Stimulated activated CD4-positive, alpha-beta T cell treated with anti-CD3 and anti-CD28 coated beads, TNF-alpha, amount 100 ng/mL, for 48 hours (primary cell): ENCODE measurements around the gene C16orf87.
"Not testable (repeated sequence)": the region's sequence is repeated elsewhere in the genome, so short reads cannot be mapped to it uniquely, and the experiment has no call there.

Experiments
- DNase-seq, 3 donors: peaks; one replicate each; pipeline ENCODE4 v3.0.0-alpha.2; 2020; ENCODE audit warnings: low read depth in 3 of 3

The C16orf87 gene, protein sequence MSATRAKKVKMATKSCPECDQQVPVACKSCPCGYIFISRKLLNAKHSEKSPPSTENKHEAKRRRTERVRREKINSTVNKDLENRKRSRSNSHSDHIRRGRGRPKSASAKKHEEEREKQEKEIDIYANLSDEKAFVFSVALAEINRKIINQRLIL

DNA sequence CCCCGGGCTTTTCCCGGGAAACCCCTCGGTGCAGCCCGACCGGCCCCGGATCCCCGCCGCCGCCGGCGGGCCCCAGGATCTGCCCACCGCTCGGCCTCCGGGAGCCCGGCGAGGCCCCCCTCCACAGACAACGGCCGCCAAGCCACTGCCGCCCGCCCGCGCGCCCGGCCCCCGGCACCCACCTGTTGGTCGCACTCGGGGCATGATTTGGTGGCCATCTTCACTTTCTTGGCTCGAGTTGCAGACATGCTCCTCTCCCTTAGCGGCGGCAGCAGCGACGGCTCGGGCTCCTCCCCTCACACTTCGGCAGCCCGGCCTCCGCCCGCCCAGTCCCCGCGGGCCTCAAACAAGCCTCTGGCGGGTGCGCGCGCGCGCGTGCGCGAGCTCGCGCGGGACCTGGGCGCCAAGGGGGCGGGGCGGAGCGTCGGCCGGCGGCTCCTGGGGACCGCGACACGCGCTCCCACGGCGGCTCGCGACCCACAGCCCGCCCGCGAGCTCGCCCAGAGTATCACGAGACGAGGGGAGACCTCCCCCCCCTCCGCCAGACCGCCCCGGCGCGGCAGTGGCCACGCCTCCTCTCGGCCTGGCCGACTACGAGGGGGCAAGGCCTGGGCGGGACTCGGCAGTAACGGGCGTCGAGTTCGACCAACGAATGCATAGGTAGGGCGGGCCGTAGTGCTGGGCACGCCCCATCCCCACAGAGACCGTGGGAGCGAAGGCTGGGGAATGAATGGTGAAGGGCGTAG lies at the start of gene C16orf87:
Gene C16orf87 (minus strand): TSS at position 279 of the 746 bp plus-strand sequence. CDS start 31 bp downstream, at position 248.
- DNase-seq = peak; percentile 77 to 84 (median 84)

DNA sequence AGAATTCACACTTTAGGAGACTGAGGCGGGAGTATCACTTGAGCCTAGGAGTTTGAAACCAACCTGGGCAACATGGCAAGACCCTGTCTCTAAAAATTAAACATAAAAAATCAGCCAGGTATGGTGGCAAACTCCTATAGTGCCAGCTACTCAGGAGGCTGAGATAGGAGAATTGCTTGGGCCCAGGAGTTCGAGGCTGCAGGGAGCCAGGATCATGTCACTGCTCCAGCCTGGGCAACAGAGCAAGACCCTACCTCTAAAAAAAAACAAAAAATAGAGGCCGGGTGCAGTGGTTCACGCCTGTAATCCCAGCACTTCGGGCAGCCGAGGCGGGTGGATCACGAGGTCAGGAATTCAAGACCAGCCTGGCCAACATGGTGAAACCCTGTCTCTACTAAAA lies 44.3 kb upstream of the C16orf87 start:
- no peak for DNase-seq

DNA sequence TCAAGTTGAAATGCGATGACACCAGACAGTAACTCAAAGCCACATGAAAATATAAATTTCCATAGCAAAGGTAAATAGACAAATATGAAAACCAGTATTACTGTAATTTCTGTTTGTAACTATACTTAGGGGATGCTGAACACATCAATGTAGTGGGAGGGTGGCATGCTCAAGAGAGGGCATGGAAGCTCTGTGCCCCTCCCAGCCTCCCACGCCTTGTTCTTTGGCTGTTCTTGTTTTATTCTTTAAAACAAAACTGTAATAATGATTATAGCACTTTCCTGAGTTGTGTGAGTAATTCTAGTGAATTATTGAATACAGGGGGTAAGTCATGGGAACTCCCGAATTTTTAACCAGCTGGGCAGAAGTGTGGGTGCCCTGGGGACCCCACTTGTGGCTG lies 42.2 kb upstream of the C16orf87 start:
- DNase-seq = no peak

DNA sequence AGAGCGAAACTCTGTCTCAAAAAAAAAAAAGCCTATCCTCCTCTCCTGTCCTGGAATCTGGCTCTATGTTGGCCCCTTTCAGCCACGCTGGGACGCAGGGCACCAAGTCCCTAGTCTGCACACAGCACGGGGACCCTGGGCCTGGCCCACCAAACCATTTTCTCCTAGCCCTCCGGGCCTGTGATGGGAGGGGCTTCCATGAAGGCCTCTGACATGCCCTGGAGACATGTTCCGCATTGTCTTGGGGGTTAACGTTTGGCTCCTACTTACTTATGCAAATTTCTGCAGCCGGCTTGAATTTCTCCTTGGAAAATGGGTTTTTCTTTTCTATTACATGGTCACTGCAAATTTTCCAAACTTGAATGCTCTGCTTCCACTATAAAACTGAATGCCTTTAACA lies 40.6 kb upstream of the C16orf87 start:
- DNase-seq = no peak

DNA sequence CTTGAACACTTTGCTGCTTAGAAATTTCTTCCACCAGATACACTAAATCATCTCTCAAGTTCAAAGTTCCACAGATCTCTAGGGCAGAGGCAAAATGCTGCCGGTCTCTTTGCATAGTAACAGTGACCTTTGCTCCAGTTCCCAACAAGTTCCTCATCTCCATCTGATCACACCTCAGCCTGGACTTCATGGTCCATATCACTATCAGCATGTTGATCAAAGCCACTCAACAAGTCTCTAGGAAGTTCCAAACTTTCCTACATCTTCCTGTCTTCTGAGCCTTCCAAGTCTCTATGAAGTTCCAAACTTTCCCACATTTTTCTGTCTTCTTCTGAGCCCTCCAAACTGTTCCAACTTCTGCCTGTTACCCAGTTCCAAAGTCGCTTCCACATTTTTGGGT lies 37.9 kb upstream of the C16orf87 start:
- not testable (repeated sequence) for DNase-seq

DNA sequence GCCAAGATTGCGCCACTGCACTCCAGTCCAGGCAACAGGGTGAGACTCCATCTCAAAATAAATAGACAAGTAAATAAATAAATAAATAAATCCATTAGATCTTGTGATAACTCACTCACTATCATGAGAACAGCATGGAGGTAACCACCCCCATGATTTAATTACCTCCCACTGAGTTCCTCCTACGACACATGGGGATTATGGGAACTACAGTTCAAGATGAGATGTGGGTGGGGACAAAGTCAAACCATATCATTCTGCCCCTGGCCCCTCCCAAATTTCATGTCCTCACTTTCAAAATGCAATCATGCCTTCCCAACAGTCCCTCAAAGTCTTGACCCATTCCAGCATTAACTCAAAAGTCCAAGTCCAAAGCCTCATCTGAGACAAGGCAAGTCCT lies 36.5 kb upstream of the C16orf87 start:
- DNase-seq = not testable (repeated sequence)

DNA sequence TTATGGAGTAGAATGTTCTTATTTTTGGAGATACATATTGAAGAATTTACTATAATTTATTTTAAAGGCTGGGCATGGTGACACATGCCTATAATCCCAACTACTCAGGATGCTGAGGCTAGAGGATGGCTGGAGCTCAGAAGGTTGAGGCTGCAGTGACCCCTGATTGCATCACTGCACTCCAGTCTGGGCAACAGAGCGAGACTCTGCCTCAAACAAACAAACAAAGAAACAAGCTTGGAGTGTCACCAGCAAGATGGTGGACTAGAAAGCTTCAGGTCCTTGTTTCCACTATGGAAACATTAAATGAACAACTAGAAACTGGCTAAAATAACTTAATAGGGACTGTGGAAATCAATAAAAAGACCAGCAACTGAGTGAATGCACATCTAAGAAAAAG lies 35.3 kb upstream of the C16orf87 start:
- no peak for DNase-seq

DNA sequence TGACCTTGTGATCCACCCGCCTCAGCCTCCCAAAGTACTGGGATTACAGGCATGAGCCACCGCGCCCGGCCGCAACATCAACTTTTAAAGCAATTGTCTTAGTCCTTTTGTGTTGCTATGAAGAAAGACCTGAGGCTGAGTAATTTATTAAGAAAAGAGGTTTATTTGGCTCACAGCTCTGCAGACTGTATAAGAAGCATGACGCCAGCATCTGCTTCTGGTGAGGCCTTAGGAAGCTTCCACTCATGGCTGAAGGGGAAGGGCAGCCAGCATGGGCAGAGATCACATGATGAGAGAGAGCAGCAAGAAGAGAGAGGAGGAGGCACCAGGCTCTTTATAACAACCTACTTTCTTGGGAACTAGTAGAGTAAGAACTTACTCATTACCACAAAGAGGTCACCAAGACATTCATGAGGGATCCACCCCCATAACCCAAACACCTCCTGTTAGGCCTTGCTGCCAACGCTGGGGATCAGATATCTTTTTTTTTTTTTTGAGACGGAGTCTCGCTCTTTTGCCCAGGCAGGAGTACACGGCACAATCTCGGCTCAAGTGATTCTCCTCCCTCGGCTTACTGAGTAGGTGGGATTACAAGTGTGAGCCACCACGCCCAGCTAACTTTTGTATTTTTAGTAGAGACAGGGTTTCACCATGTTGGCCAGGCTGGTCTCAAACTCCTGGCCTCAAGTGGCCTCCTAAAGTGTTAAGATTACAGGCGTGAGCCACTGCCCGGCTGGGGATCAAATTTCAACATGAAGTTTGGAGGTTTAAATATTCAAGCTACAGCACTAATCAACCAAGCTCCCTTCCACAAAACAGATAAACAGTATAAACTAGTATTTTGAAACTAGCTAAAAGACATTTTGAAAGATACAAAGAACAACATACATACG lies 31.8 kb upstream of the C16orf87 start:
- no peak for DNase-seq

DNA sequence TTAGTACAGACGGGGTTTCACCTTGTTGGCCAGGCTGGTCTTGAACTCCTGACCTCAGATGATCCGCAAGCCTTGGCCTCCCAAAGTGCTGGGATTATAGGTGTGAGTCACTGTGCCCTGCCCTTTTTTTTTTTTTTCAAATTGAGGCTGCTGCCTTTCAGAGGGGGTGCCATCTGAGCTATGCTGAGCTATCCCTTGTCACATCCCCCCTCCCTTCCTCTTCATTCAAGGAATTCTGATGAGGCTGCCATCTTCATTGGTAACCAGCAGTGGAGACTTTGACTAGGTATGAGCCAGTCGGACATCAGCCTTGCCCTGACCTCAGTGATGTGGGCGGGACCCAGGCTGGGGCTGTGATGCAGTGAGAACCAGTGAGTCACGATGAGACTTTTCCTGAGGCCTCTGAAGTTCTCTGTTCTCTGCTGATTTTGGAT lies 28.8 kb upstream of the C16orf87 start:
- DNase-seq = peak in 2 of 3 donors; percentile 46 to 49

DNA sequence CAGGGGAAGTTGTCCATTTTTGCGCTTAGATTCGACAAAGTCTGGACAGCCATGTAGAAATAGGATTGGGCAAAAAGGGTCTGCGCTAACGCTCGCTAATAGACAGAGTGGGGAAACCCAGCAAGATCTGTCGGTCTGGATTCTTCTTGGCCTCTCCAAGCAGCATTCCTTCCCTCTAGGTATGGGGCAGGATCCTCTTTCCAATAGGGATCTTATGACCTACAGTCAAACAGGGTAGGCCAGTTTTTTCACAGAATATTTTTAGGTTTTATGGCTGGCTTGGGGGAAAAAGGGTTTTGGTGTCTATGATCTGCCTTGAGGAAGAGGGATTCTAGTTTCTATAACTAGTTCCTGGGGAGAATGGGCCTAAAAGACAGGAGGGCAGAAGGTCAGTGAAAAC lies 27.2 kb upstream of the C16orf87 start:
- DNase-seq = no peak

DNA sequence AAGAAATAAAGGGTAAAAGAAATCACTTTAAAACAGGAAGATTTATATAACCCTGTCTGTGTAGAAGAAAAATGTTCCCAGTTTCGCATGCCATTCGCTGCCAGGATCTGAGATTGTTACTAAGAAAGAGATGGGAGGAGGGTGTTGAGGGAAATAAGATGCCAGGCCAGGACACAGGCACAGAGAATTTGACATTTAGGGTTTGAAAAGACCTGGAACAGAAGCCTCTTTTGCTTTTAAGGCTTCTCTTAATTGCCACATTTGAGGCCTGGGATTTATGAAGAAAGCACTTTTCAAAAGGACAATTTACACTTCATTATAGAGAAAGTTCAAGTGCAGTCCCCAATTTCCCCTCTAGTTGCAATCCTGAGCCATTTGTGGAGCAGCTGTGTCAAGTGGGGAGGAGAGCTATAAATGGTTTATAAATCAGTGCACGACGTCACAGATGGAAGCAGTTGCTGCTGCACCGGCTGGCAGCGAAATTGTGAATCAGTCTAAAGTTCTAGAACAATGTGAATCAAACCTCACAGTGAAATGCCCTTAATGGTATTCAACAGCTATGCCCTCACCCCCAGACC lies 26.5 kb upstream of the C16orf87 start:
- DNase-seq = no peak

DNA sequence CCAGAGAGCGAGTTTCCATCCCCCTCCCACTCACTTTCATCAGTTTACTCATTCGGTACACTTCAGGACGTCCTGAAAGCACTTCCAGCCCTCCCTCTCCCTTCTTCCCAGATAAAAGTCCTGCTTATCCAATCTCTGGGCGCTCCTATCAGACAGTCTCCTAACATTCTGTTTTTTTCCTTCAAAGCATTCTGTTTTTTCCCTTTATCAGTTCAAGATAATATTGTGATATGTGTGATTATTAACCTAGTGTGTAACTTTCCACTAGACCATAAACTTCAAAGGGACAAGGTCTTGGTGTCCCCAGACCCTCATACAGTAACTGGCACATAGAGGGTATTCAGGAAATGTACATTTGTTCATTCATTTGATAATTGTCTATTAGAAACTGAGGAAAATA lies 24.4 kb upstream of the C16orf87 start:
- DNase-seq = no peak

DNA sequence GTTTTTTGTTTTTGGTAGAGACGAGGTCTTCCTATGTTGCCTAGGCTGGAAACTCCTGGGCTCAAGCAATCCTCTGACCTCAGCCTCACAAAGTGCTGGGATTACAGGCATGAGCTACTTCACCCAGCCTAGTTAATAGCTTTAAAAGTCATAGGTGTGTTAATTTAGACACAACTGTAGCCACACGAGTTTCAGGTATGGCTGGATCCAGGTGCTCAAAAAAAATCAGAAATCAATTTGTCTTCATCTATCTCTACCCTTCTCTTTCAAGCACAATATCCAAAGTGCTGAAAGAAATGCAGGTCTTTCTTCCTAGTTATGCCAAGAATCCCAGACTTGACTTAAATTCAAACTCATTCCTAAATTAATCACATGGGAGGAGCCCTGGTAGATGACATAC lies 23.9 kb upstream of the C16orf87 start:
- DNase-seq = no peak

DNA sequence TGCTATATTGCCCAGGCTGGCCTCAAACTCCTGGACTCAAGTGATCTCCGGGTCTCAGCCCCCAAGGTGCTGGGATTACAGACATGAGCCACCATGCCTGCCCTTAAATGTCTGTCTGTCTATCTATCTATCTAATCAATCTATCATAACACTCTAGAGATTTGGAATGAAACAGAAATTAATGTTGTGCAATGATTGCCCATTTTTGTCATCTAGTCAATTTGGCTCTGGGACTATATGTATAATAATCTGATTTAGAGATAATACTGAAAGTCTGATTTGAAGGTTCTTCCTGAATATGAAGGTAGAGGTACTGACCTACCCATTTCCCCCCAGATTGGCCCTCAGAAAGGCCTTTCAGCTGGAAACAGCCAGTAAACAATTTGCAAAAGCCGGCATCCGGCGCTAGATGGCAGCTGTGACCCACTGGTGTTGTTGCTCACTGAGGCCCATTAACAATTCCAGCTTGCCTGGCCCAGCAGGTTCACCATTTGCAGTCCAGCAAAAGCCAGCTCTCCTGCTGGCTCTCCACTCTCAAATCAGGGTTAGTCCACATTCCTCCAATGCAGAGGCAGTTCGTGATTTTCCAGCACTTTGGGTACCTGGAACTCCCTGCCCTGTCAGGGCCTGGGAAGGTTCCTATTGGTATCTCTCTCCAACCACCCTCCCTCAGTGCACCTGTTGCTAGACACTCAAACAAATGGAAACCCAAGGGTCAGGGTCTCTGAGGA lies 22.9 kb upstream of the C16orf87 start:
- peak in 2 of 3 donors; percentile 34 to 50 for DNase-seq

DNA sequence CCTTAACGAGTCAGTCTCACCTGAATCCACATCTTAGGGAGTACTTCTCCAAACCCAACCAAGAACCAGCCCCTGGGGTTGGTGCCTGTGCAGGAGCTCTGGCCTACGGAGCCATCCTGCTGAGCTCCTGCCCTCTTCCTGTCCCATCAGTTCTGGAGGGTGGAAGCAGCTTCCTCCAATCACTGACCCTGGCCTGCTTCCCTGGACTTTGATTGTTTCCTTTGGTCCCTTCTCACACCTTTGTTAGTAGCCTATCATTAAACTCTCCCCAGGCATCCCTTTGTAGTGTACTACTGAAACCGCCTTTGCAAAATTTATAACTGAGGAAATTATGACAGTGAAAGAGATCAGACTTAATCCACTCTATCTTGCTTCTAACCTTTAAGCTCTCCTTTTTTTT lies 21.1 kb upstream of the C16orf87 start:
- DNase-seq = no peak

DNA sequence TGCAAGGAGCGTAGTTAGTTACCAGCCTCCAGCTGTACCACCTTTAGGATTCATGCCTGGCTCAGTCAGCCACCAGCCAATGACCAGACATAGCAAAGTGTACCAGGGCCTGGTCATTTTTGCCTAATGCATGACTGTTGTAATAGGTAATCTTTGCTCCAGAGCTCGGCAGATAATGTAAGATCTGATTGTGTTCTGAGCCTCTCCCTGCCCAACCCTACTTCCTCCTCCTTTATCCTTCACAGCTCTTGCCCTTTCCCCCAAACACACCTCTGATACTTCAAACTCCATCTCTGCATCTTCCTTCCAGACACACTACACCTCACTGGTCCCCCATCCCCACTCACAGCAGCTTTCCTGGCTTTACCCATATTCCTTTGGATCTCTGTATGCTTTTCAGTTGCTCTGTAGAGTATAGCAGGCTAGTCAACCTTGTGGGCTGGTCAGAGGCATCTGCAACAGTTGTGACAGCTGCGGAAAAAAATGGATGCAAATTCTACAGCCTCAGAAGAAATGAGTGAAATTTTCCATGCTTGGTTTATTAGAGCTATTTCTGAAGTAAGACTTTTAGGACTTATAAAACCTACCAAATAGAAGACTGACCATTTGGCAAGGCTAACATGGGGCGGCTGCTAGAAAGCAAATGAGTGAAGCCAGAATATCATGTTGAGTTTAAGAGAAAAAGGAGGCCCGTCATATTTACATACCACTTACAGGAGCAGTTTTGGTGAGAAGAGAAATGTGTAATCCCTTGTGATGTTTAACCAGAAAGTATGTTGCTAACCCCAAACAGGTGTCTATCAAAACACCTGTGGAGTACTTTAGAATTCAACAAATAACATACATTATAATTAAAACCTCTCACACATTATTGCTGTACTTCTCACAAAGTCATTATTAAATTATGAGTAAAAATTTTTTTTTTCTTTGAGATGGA lies 19.9 kb upstream of the C16orf87 start:
- DNase-seq = no peak

DNA sequence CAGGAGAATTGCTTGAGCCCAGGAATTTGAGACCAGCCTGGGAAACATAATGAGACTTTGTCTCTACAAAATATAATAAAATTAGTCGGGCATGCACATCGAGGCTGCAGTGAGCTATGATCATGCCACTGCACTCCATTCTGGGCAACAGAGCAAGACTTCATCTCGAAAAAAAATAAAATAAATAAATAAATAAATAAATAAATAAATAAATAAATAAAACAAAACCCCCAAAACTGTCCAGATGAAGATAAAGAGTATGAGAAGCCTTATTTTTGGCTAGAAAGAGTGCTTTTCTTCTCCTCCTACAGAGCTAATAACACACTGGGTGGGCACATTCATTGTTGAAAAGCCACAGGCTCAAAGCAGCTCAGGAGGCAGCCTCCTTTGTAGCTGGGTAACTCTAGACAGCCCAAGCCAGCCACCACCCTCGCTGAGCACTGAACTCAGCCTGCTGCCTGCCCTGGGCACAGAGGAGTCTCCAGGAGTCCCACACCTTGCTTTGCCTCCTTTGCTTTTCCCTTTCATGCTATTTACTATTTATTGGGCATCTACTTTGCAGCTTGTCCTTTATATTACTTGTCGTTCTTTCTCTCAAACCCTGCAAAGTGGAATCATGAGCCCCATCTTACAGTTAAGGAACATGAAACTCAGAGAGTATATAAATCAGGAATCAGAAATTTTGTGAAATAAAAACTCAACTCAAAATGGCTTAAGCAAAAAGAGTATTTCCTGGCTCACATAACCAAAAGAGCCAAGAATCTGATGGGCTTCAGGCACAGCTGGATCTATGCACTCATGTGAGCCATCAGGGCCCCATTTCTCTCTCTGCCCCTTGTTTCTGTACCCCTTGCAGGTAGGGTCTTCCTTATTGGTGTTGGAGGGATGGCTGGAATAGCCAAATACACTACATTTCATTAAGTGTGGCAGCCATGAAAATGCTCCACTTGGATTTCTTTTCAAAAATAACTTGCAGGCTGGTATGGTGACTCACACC lies 18.1 kb upstream of the C16orf87 start:
- DNase-seq = no peak

DNA sequence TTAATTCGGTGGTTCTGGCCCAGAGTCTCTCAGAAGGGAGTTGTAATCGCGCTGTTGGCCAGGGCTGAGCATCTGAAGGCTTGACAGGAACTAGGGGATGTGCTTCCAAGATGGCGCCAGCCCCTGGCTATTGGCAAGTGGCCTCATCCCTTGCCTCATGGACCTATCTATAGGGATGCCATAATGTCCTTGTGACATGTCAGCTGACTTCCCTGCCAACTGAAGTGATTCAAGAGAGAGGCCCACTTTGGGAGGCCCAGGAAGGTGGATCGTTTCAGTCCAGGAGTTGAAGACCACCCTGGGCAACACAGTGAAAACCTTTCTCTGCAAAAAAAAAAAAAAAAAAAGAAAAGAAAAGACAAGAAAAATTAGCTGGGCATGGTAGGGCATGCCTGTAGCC lies 15.0 kb upstream of the C16orf87 start:
- no peak for DNase-seq

DNA sequence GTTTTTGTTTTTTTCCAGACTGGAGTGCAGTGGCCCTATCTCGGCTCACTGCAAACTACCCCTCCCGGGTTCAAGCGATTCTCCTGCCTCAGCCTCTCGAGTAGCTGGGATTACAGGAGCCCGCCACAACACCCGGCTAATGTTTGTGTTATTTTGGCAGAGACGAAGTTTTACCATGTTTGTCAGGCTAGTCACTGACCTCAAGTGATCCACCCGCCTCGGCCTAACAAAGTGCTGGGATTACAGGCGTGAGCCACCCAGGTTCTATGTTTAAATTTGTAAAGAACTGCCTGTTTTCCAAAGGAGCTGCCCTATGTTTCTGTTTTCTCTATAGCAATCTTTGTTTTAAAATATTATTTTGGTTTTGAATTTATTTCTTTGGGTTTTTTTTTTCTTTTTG lies 13.8 kb upstream of the C16orf87 start:
- DNase-seq = no peak
